GM19455 (cell line): ENCODE measurements around the gene TMEM187.

Experiments used
- ATAC-seq: cut with Tn5 transposase; IDR thresholded peaks from one replicate; pipeline ENCODE4 v1.9.1; 2021; ENCODE audit not compliant: unreplicated experiment

Gene TMEM187

GRCh38 chrX:153995504-153995903 lies 22.9 kb downstream of the TMEM187 start:
- no peak for ATAC-seq

GRCh38 chrX:153999359-154000037 lies 26.9 kb downstream of the TMEM187 start:
- no peak for ATAC-seq

- ATAC-seq = no peak
These were observed 27.5 kb downstream of the TMEM187 start for GRCh38 chrX:154000051-154000450.

GRCh38 chrX:154002215-154002719 lies 29.7 kb downstream of the TMEM187 start:
- ATAC-seq = no peak

GRCh38 chrX:154004315-154004714 lies 31.8 kb downstream of the TMEM187 start:
- no peak for ATAC-seq

- no peak for ATAC-seq
These were observed 34.4 kb downstream of the TMEM187 start for GRCh38 chrX:154006947-154007346.

- no peak for ATAC-seq
These were observed 36.0 kb downstream of the TMEM187 start for GRCh38 chrX:154008521-154008920.

- ATAC-seq = no peak
These were observed 38.0 kb downstream of the TMEM187 start for GRCh38 chrX:154010330-154011087.

- ATAC-seq = no peak
These were observed 39.1 kb downstream of the TMEM187 start for GRCh38 chrX:154011376-154012335.

GRCh38 chrX:154012336-154012991 lies 39.9 kb downstream of the TMEM187 start:
- ATAC-seq = no peak

- ATAC-seq = no peak
These were observed 40.5 kb downstream of the TMEM187 start for GRCh38 chrX:154013001-154013421.

- ATAC-seq = no peak
These were observed 41.2 kb downstream of the TMEM187 start for GRCh38 chrX:154013614-154014360.

- ATAC-seq = no peak
These were observed 42.2 kb downstream of the TMEM187 start for GRCh38 chrX:154014429-154015380.

- ATAC-seq = no peak
These were observed 43.2 kb downstream of the TMEM187 start for GRCh38 chrX:154015581-154016264.

GRCh38 chrX:154016366-154017076 lies 44.0 kb downstream of the TMEM187 start:
- no peak for ATAC-seq

- no peak for ATAC-seq
These were observed 45.4 kb downstream of the TMEM187 start for GRCh38 chrX:154017766-154018517.

GRCh38 chrX:154018518-154019060 lies 46.0 kb downstream of the TMEM187 start:
- no peak for ATAC-seq
